Measurements from ENCODE around the gene MBNL2.

DNA sequence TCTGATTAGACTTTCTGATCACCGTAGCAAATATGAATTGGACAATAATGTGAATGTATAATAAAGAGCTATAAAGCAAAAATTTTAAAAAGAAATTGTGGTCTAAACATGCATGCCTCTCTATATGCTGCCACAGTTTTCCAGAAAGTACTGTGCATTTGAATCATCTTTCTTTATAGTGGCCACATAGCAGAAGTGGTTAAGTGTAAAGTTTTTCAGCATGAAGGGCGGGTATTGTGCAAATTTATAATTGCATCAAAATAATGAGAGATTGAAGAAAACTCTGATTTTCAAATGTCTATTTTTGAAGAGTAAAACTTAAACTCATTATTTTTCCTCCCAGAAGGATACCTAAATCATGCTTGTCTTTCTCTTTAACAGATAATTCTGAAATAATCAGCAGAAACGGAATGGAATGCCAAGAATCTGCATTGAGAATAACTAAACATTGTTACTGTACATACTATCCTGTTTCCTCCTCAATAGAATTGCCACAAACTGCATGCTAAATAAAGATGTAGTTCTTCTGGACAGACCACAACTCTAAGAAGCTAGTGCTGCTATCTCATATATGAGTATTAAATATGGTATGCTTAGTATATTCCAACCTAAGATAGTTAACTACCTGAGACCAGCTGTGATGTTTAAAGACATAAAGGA lies 168.9 kb downstream of the MBNL2 start:
- no peak for TF ChIP-seq EZH2phosphoT487 (IDR thresholded peaks at IDR 0.05; ENCODE audit: low read depth, severe bottlenecking, unreplicated experiment)
- TF ChIP-seq, protein P1, sequence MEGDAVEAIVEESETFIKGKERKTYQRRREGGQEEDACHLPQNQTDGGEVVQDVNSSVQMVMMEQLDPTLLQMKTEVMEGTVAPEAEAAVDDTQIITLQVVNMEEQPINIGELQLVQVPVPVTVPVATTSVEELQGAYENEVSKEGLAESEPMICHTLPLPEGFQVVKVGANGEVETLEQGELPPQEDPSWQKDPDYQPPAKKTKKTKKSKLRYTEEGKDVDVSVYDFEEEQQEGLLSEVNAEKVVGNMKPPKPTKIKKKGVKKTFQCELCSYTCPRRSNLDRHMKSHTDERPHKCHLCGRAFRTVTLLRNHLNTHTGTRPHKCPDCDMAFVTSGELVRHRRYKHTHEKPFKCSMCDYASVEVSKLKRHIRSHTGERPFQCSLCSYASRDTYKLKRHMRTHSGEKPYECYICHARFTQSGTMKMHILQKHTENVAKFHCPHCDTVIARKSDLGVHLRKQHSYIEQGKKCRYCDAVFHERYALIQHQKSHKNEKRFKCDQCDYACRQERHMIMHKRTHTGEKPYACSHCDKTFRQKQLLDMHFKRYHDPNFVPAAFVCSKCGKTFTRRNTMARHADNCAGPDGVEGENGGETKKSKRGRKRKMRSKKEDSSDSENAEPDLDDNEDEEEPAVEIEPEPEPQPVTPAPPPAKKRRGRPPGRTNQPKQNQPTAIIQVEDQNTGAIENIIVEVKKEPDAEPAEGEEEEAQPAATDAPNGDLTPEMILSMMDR (IDR thresholded peaks at IDR 0.05; ENCODE audit: poor library complexity): no peak
- TF ChIP-seq EZH2 (IDR thresholded peaks at IDR 0.05; ENCODE audit: borderline replicate concordance): no peak
